HG03460 (cell line): Measurements from ENCODE around the gene HSBP1L1.

Experiments used
- ATAC-seq: cut with Tn5 transposase; IDR thresholded peaks from one replicate; pipeline ENCODE4 v1.9.1; 2021; ENCODE audit not compliant: unreplicated experiment

The HSBP1L1 gene

GRCh38 chr18:79928563-79928960, 35.9 kb upstream of the HSBP1L1 start:
- no peak for ATAC-seq

GRCh38 chr18:79930020-79930642, 34.3 kb upstream of the HSBP1L1 start:
- no peak for ATAC-seq

- ATAC-seq = no peak
Observed at GRCh38 chr18:79931475-79931874, 33.0 kb upstream of the HSBP1L1 start.

GRCh38 chr18:79932907-79933306, 31.5 kb upstream of the HSBP1L1 start:
- no peak for ATAC-seq

- ATAC-seq = no peak
Observed at GRCh38 chr18:79933765-79934164, 30.7 kb upstream of the HSBP1L1 start.

- ATAC-seq = no peak
Observed at GRCh38 chr18:79934311-79935097, 29.9 kb upstream of the HSBP1L1 start.

- no peak for ATAC-seq
Observed at GRCh38 chr18:79935098-79935480, 29.4 kb upstream of the HSBP1L1 start.

GRCh38 chr18:79935499-79935898, 28.9 kb upstream of the HSBP1L1 start:
- no peak for ATAC-seq

GRCh38 chr18:79935925-79936324, 28.5 kb upstream of the HSBP1L1 start:
- no peak for ATAC-seq

- no peak for ATAC-seq
Observed at GRCh38 chr18:79936641-79937040, 27.8 kb upstream of the HSBP1L1 start.

- ATAC-seq = no peak
Observed at GRCh38 chr18:79937103-79937860, 27.2 kb upstream of the HSBP1L1 start.

GRCh38 chr18:79938196-79938595, 26.2 kb upstream of the HSBP1L1 start:
- no peak for ATAC-seq

GRCh38 chr18:79939096-79939495, 25.3 kb upstream of the HSBP1L1 start:
- ATAC-seq = no peak

GRCh38 chr18:79940126-79940813, 24.2 kb upstream of the HSBP1L1 start:
- no peak for ATAC-seq

- ATAC-seq = no peak
Observed at GRCh38 chr18:79940814-79941472, 23.5 kb upstream of the HSBP1L1 start.

- no peak for ATAC-seq
Observed at GRCh38 chr18:79941473-79942119, 22.8 kb upstream of the HSBP1L1 start.

- no peak for ATAC-seq
Observed at GRCh38 chr18:79942211-79942610, 22.2 kb upstream of the HSBP1L1 start.

GRCh38 chr18:79942786-79943607, 21.4 kb upstream of the HSBP1L1 start:
- no peak for ATAC-seq

- no peak for ATAC-seq
Observed at GRCh38 chr18:79943608-79944125, 20.8 kb upstream of the HSBP1L1 start.
